MM.1S (cell line): ENCODE measurements around the gene MEGF10.

Experiments used
- DNase-seq: peaks from one replicate; pipeline ENCODE4 v3.0.0-alpha.2; 2015
- H2AFZ ChIP-seq: fragments of 300-600 bp; sonication (generic); 2 replicates; pipeline ENCODE4 v1.6.0; 2016; ENCODE audit warnings: antibody characterized with exemption, low read length
- H3F3A ChIP-seq: fragments of 300-600 bp; sonication (generic); 2 replicates; pipeline ENCODE4 v1.6.1; 2016; ENCODE audit warnings: mild to moderate bottlenecking, antibody characterized with exemption, low read length, moderate library complexity, mixed read lengths; ENCODE audit not compliant: insufficient read depth
- H3K27ac ChIP-seq: fragments of 300-600 bp; sonication (generic); 2 replicates; pipeline ENCODE4 v1.5.1; 2016; ENCODE audit warnings: mild to moderate bottlenecking, low read length
- H3K27me3 ChIP-seq: fragments of 300-600 bp; sonication (generic); replicated peaks from 2 replicates; pipeline ENCODE4 v1.6.0; 2016; ENCODE audit warnings: low read length; ENCODE audit not compliant: insufficient read depth
- H3K36me3 ChIP-seq: fragments of 300-600 bp; sonication (generic); replicated peaks from 2 replicates; pipeline ENCODE4 v1.6.1; 2016; ENCODE audit warnings: mild to moderate bottlenecking, low read length, mixed read lengths; ENCODE audit not compliant: insufficient read depth
- H3K4me1 ChIP-seq: fragments of 300-600 bp; sonication (generic); 2 replicates; pipeline ENCODE4 v1.6.1; 2016; ENCODE audit warnings: low read length, mixed read lengths
- H3K4me2 ChIP-seq: fragments of 300-600 bp; sonication (generic); 2 replicates; pipeline ENCODE4 v1.6.0; 2016; ENCODE audit warnings: low read depth, low read length
- H3K4me3 ChIP-seq: fragments of 300-600 bp; sonication (generic); 2 replicates; pipeline ENCODE4 v1.5.1; 2016; ENCODE audit warnings: low read length, mixed read lengths
- H3K79me2 ChIP-seq: fragments of 300-600 bp; sonication (generic); 2 replicates; pipeline ENCODE4 v1.6.1; 2016; ENCODE audit warnings: mixed run types, low read length, mixed read lengths
- H3K9ac ChIP-seq: fragments of 300-600 bp; sonication (generic); 2 replicates; pipeline ENCODE4 v1.6.1; 2016; ENCODE audit warnings: low read length, mixed read lengths
- H3K9me2 ChIP-seq: fragments of 300-600 bp; sonication (generic); replicated peaks from 2 replicates; pipeline ENCODE4 v1.6.1; 2016; ENCODE audit warnings: mild to moderate bottlenecking, low read length, mixed read lengths; ENCODE audit not compliant: insufficient read depth
- H3K9me3 ChIP-seq: fragments of 300-600 bp; sonication (generic); replicated peaks from 2 replicates; pipeline ENCODE4 v1.6.1; 2016; ENCODE audit warnings: mild to moderate bottlenecking, low read length, mixed read lengths; ENCODE audit not compliant: insufficient read depth
- H4K20me1 ChIP-seq: fragments of 300-600 bp; sonication (generic); 2 replicates; pipeline ENCODE4 v1.6.1; 2016; ENCODE audit warnings: mild to moderate bottlenecking, low read length, moderate library complexity, mixed read lengths; ENCODE audit not compliant: insufficient read depth
- EZH2 ChIP-seq: fragments of 300-600 bp; sonication (generic); optimal IDR thresholded peaks from 2 replicates; pipeline ENCODE3; 2017; ENCODE audit warnings: low read depth, mild to moderate bottlenecking, antibody characterized with exemption, low read length, mixed read lengths
- EZH2phosphoT487 ChIP-seq: fragments of 300-600 bp; sonication (generic); IDR thresholded peaks from 2 replicates; pipeline ENCODE4 v1.6.1; 2018; ENCODE audit warnings: antibody characterized with exemption, low read length
- TF ChIP-seq, protein P1 (sequence below): fragments of 300-600 bp; sonication (generic); IDR thresholded peaks from 2 replicates; pipeline ENCODE4 v1.5.1; 2016; ENCODE audit warnings: antibody characterized with exemption, low read length, mixed read lengths

Gene MEGF10

DNA sequence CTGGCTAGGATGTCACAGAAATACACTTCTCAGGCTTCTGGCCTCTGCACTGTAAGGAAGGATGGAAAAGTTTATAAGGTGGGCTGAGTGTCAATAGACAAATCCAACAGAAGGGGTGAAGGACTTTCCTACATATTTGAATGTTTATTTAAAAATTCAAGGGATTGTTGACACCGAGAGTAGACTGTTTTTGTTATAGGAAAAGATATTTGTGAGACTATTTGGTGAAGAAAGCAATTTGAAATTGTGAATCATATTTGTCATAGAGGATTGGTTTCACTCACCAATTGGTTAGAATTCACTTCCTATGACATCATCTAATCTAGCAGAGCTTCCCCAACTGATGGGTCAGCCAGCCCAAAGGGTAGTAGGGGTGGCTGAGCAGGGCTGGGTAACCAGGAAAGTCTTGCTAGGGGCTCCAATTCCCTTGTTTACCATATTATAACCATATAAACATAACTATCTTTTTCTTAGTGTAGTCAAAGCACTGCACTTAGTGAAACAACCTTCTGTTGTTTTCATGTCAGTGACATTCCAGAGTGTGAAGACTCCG is 14.9 kb upstream of the MEGF10 start:
- H3K4me1 ChIP-seq = no peaks in the 10 kb centered on the region
- H3K79me2 ChIP-seq = no peaks in the 10 kb centered on the region
- no peaks in the 10 kb centered on the region for H3K9me2 ChIP-seq
- no peaks in the 10 kb centered on the region for H4K20me1 ChIP-seq
- no peak overlapping the region for H3K9ac ChIP-seq
- H3K27ac ChIP-seq = no peak overlapping the region
- no peak for DNase-seq
- no peak overlapping the region for H2AFZ ChIP-seq
- H3K27me3 ChIP-seq = no peaks in the 10 kb centered on the region
- no peak for TF ChIP-seq EZH2
- no peak for TF ChIP-seq EZH2phosphoT487
- TF ChIP-seq, protein P1, sequence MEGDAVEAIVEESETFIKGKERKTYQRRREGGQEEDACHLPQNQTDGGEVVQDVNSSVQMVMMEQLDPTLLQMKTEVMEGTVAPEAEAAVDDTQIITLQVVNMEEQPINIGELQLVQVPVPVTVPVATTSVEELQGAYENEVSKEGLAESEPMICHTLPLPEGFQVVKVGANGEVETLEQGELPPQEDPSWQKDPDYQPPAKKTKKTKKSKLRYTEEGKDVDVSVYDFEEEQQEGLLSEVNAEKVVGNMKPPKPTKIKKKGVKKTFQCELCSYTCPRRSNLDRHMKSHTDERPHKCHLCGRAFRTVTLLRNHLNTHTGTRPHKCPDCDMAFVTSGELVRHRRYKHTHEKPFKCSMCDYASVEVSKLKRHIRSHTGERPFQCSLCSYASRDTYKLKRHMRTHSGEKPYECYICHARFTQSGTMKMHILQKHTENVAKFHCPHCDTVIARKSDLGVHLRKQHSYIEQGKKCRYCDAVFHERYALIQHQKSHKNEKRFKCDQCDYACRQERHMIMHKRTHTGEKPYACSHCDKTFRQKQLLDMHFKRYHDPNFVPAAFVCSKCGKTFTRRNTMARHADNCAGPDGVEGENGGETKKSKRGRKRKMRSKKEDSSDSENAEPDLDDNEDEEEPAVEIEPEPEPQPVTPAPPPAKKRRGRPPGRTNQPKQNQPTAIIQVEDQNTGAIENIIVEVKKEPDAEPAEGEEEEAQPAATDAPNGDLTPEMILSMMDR = no peak
- no peaks in the 10 kb centered on the region for H3F3A ChIP-seq
- no peaks in the 10 kb centered on the region for H3K9me3 ChIP-seq
- H3K4me3 ChIP-seq = no peak overlapping the region
- H3K36me3 ChIP-seq = no peaks in the 10 kb centered on the region
- H3K4me2 ChIP-seq = no peak overlapping the region

DNA sequence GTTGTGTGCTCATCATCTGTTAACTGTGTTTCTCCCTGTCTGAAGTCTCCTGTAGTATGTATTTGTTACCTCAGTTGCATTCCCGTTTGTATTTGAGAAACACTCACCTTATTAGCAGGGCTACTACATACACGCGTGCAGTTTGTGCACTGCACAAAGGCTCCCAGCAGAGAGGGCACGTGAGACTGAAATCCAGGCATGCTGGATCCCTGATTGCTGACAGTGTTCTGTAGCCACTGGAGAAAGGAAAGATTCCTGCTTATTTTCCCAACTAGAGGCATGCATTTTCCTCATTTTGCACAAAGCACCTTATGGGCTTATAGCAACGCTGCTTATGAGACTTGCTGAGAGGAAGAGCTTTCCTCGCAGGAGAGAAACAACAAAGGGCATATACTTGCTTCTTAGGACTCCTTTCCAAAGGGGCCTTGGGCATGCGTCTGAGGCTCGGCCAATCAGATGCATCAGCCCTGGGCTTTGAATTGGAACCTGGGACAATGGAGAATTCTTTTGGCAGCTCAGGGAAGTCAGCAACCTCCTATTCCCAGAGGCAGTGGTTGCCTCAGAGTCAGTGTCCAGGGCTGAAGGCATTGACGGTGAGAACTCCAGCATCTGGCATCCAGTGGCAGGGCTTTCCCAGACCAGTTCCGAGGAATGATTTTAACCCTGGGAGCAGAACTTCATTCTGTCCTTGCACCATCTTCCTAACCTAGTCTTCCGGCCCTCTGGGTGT is 9.9 kb upstream of the MEGF10 start:
- H3K79me2 ChIP-seq = no peaks in the 10 kb centered on the region
- no peaks in the 10 kb centered on the region for H3K27me3 ChIP-seq
- no peaks in the 10 kb centered on the region for H3K36me3 ChIP-seq
- TF ChIP-seq EZH2 (no peak), EZH2phosphoT487 (no peak)
- TF ChIP-seq, protein P1 = no peak
- no peaks in the 10 kb centered on the region for H3F3A ChIP-seq
- no peak for DNase-seq
- H3K4me1 ChIP-seq = no peaks in the 10 kb centered on the region
- no peaks in the 10 kb centered on the region for H4K20me1 ChIP-seq
- no peak overlapping the region for H3K4me3 ChIP-seq
- H2AFZ ChIP-seq = no peak overlapping the region
- H3K9me2 ChIP-seq = no peaks in the 10 kb centered on the region
- no peak overlapping the region for H3K27ac ChIP-seq
- no peaks in the 10 kb centered on the region for H3K9me3 ChIP-seq
- H3K9ac ChIP-seq = no peak overlapping the region
- H3K4me2 ChIP-seq = no peak overlapping the region

DNA sequence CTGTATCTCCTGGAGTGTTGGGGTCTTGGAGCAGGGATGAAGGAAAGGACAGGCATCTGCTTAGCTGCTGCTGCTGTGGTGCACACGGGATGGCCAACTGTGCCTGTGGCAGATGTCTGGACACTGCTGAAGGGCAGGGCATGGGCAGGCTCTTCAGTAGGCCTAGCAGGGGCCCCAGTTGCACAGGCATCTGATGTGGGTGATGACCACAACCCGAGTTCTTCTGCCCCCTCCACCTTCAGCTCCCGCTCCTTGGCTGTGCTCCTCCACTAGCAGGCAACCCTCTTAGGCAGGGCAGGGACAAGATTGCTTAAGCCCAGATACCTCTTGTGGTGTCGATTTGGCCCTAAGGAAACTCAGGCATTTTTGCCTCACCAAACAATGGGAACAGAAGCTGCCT is 9.0 kb upstream of the MEGF10 start:
- no peak for TF ChIP-seq EZH2
- TF ChIP-seq, protein P1 = no peak
- TF ChIP-seq EZH2phosphoT487 = no peak
- Histone ChIP-seq H3K9me3 (no peaks in the 10 kb centered on the region), H3K9me2 (no peaks in the 10 kb centered on the region), H2AFZ (no peak overlapping the region), H3F3A (no peaks in the 10 kb centered on the region), H3K4me2 (no peak overlapping the region), H4K20me1 (no peaks in the 10 kb centered on the region), H3K36me3 (no peaks in the 10 kb centered on the region), H3K9ac (no peak overlapping the region), H3K27me3 (no peaks in the 10 kb centered on the region), H3K4me3 (no peak overlapping the region), H3K27ac (no peak overlapping the region), H3K79me2 (no peaks in the 10 kb centered on the region), H3K4me1 (no peaks in the 10 kb centered on the region)
- DNase-seq = no peak
